ENCODE measurements around the gene SYNDIG1L.

- TF ChIP-seq HDAC2 (IDR thresholded peaks at IDR 0.05): no peak
- no peak for TF ChIP-seq CTCF (IDR thresholded peaks at IDR 0.05 in 2 of 3, conservative IDR thresholded peaks at IDR 0.05 in 1 of 3; ENCODE audit: control insufficient read depth in 2 of 3, extremely low read depth in 1 of 3, insufficient read depth in 1 of 3, low read depth in 3 of 3, low read length in 3 of 3)
- TF ChIP-seq HDAC6 (IDR thresholded peaks at IDR 0.05; ENCODE audit: unreplicated experiment): no peak
Measured at GRCh38 chr14:74392616-74393570, 33.1 kb downstream of the SYNDIG1L start.

Data from GM12878 (cell line).